Tibial nerve (tissue), 4 donors: ENCODE results near the gene EAF2.
"Not testable (repeated sequence)": the region's sequence is repeated elsewhere in the genome, so short reads cannot be mapped to it uniquely, and the experiment has no call there.

Source experiments
- EP300 ChIP-seq, 2 donors: sonication (generic); formaldehyde crosslinking; IDR thresholded peaks; one replicate each; pipeline ENCODE4 v1.6.1; 2017; ENCODE audit warnings: antibody characterized with exemption in 2 of 2, mild to moderate bottlenecking in 1 of 2
- POLR2A ChIP-seq, 2 donors: fragments of 450-650 bp; IDR thresholded peaks; one replicate each; pipeline ENCODE4 v1.6.1; 2017; ENCODE audit warnings: antibody characterized with exemption in 2 of 2, mild to moderate bottlenecking in 2 of 2, moderate library complexity in 2 of 2
- TF ChIP-seq, protein P1 (sequence below), 5 experiments: fragments of 200-600 bp in 3 of 5; fragments of 450-650 bp in 2 of 5; sonication (generic) in 3 of 5; IDR thresholded peaks; one replicate each; pipeline ENCODE4 v1.5.1; 2016 to 2019; ENCODE audit warnings: antibody characterized with exemption in 5 of 5, mild to moderate bottlenecking in 3 of 5, moderate library complexity in 2 of 5

DNA sequence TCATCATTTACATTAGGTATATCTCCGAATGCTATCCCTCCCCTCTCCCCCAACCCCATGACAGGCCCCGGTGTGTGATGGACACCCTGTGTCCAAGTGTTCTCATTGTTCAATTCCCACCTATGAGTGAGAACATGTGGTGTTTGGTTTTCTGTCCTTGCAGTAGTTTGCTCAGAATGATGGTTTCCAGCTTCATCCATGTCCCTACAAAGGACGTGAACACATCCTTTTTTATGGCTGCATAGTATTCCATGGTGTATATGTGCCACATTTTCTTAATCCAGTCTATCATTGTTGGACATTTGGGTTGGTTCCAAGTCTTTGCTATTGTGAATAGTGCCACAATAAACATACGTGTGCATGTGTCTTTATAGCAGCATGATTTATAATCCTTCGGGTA is 22.8 kb downstream of the EAF2 start:
- TF ChIP-seq, protein P1, sequence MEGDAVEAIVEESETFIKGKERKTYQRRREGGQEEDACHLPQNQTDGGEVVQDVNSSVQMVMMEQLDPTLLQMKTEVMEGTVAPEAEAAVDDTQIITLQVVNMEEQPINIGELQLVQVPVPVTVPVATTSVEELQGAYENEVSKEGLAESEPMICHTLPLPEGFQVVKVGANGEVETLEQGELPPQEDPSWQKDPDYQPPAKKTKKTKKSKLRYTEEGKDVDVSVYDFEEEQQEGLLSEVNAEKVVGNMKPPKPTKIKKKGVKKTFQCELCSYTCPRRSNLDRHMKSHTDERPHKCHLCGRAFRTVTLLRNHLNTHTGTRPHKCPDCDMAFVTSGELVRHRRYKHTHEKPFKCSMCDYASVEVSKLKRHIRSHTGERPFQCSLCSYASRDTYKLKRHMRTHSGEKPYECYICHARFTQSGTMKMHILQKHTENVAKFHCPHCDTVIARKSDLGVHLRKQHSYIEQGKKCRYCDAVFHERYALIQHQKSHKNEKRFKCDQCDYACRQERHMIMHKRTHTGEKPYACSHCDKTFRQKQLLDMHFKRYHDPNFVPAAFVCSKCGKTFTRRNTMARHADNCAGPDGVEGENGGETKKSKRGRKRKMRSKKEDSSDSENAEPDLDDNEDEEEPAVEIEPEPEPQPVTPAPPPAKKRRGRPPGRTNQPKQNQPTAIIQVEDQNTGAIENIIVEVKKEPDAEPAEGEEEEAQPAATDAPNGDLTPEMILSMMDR (IDR thresholded peaks at IDR 0.05), result not testable (repeated sequence)
- TF ChIP-seq EP300, POLR2A (IDR thresholded peaks at IDR 0.05): not testable (repeated sequence)
